Skeletal muscle cell (primary cell): ENCODE results near the gene CLCN1.

Experiments used
- DNase-seq: peaks from one replicate; pipeline ENCODE4 v3.0.0-alpha.2; 2010; ENCODE audit warnings: low read depth
- H3K4me3 ChIP-seq: 2 replicates; pipeline ENCODE4 v1.5.1; 2011; ENCODE audit warnings: low read depth, mild to moderate bottlenecking, control low read depth, low read length, moderate library complexity

Gene CLCN1

DNA sequence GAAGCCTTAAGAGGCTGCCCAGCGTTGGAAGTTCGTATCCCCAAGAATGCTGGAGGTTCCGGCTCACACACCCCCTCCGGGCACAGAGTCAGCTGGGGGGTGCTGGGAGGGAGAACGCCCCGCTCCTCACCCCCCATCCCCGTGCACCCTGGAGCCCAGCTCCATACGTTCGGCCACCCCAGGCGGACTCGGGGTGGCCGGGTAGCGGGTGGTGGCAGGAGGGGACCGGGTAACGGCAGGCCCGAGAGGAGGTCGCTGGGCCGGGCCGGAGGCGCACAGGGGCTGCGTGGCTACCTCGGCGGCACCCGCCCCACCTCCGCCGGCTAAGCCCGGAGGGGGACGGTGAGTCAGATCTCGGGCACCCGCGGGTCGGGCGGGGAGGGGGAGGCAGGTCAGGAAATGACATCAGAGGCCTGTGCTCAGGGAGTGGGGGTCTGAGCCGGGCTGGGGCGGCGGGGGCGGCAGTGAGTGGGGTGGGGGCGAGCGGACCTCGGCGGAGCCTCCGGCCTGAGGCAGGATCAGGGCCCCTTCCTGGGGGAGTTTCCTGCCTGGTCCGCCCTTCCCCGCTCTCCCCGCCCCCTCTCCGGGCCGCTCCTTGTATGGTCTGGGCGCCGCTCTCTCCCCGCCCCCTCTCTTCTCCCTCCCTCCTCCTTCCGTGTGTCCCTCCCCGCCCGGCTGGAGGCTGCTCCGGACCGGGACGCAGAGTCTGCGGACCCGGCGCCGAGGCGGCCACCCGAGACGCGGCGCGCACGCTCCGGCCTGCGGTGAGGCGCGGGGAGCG is 64.9 kb downstream of the CLCN1 start, which contains the start of gene ZYX:
ZYX (plus strand) TSS at position 700 of the 781 bp plus-strand sequence. CDS start 227 bp downstream, outside the sequence.
- H3K4me3 ChIP-seq = peak within 1 kb of the TSS; percentile 93
- peak; percentile 92 for DNase-seq

DNA sequence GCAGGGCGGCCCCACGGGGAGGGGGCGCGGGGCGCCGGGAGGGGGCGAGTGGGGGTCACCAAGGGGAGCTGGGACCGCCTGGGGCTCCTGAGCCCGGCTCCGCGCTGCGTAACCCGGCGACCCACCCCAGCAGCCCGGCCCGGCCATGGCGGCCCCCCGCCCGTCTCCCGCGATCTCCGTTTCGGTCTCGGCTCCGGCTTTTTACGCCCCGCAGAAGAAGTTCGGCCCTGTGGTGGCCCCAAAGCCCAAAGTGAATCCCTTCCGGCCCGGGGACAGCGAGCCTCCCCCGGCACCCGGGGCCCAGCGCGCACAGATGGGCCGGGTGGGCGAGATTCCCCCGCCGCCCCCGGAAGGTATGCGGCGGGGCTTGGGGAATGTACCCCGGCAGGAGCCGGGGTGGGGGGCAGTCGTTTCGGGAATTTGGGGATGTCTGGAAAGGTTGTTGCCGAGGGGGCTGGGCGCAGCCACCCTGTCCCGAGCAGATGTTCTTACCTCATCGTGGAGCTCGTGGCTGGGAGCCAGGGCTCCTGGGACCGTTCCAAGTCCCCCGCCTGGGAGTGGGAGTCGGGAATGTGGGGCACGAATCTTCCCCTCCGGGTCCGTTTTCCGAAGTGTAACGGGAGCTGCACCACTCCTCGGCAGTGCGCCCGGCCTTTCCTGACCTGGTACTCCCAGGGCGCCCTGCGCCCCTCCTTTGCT is 65.7 kb downstream of the CLCN1 start:
- peak overlapping the region; percentile 93 for H3K4me3 ChIP-seq
- peak; percentile 52 for DNase-seq

DNA sequence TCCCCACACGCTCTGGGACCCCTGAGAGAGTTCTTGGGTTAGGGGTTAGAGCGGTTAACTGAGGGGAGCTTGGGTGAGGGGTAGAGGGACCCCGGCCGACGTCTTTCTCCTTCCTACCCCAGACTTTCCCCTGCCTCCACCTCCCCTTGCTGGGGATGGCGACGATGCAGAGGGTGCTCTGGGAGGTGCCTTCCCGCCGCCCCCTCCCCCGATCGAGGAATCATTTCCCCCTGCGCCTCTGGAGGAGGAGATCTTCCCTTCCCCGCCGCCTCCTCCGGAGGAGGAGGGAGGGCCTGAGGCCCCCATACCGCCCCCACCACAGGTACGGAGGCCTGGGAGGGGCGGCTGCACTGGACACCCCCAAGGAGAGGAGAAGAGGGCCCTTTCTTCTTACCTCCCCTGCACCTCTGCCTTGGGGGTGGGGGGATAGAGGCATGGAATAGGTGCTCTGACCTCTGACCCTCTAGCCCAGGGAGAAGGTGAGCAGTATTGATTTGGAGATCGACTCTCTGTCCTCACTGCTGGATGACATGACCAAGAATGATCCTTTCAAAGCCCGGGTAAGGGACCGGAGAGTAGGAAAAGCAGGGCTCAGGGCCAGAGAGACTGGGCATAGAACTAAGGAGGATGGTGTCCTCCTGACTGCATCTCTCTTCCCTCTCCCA is 66.3 kb downstream of the CLCN1 start:
- DNase-seq = no peak
- H3K4me3 ChIP-seq = peak overlapping the region; percentile 93

DNA sequence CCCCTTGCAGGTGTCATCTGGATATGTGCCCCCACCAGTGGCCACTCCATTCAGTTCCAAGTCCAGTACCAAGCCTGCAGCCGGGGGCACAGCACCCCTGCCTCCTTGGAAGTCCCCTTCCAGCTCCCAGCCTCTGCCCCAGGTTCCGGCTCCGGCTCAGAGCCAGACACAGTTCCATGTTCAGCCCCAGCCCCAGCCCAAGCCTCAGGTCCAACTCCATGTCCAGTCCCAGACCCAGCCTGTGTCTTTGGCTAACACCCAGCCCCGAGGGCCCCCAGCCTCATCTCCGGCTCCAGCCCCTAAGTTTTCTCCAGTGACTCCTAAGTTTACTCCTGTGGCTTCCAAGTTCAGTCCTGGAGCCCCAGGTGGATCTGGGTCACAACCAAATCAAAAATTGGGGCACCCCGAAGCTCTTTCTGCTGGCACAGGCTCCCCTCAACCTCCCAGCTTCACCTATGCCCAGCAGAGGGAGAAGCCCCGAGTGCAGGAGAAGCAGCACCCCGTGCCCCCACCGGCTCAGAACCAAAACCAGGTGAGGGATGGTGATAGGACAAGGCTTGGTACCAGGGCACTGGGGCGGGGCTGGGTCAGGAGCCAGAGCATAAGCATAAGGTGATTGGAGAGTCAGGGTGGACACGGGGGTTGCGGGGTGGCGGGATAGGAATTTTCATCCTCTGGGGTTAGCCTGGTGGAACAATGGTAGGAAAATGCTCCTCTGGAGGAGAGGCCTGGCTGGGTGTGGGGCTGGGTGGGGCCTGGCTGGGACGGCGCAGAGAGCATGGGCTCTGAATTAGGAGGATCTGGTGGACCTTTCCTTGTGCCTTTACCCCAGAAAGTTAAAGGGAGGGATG is 67.1 kb downstream of the CLCN1 start:
- DNase-seq = no peak
- H3K4me3 ChIP-seq = peak overlapping the region; percentile 93

DNA sequence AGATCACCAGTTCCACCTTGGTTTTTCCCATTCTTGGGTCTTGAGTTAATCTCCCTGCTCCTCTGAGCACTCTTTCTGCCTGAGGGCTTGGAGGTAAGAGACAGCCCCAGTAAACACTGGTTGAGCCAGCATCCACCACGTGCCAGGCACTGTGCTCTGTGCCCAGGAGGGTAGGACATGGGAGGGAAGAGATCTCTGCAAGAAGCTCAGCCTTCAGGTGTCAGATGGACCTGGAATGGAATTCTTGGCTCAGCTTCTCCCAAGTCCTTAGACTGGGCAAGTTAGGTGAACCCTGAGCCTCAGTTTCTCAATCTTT is 67.7 kb downstream of the CLCN1 start:
- no peak for DNase-seq
- peak overlapping the region; percentile 93 for H3K4me3 ChIP-seq

DNA sequence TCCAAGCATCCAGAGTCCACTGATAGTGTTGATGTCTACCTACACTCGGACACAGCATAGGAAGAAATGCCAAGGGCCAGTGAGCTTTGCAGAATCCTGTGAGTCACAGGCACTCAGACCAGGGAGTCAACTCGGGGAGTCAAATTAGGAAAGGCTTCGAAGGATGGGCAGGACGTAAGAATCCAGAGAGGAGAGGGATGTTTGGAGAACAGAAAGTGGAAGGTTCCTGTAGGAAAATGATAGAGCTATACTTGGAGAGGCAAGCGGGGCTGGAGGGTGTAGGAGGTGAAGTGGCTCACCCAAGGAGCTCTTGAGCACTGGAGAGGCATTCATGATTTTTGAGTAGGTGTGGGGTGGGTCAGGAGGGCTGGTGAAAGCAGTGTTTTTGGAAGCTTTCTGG is 68.2 kb downstream of the CLCN1 start:
- peak overlapping the region; percentile 93 for H3K4me3 ChIP-seq
- no peak for DNase-seq

DNA sequence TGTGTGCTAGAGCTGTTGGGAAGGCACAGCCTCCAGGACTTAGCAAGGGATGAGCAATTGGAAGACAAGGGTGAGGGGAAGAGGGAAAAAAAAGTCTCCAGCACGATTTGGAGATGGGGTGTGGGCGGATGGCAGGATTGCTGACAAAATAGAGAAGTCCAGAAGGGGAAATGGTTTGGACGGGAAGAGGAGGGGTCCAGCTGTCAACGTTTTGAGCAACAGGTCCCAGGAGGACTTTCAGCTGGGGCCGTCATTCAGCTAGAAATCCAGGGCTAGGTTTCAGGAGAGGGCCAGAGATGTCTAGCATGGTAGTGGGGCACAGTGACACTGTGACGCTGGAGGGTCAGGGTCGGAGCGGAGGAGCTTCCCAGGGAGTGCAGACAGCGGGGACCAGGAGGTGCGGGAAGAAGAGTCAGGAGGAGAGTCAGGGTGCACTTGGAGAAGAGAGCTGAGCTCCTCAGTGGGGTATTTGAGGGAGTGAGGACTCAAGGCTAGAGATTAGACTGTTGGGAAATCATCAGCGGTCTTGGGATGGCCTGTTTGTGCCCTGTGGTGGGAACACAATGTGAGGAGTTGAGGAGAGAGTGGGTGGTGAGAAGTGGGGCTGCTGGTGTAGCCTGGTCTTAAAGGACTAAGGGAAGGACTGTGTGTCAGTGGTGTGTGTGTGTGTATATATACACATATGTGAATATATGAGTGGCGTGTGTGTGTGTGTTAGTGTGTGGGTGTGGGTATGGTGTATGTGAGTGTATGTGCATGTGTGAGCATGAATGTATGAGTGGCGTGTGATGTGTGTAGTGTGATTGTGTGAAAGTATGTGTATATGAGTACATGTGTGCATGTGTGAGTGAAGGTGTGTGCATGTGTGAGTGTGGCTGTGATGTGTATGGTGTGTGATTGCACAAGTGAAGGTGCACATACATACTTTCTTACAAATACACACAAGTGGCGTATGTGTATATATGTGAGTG is 69.0 kb downstream of the CLCN1 start:
- H3K4me3 ChIP-seq = peak overlapping the region; percentile 93
- DNase-seq = peak; percentile 47

DNA sequence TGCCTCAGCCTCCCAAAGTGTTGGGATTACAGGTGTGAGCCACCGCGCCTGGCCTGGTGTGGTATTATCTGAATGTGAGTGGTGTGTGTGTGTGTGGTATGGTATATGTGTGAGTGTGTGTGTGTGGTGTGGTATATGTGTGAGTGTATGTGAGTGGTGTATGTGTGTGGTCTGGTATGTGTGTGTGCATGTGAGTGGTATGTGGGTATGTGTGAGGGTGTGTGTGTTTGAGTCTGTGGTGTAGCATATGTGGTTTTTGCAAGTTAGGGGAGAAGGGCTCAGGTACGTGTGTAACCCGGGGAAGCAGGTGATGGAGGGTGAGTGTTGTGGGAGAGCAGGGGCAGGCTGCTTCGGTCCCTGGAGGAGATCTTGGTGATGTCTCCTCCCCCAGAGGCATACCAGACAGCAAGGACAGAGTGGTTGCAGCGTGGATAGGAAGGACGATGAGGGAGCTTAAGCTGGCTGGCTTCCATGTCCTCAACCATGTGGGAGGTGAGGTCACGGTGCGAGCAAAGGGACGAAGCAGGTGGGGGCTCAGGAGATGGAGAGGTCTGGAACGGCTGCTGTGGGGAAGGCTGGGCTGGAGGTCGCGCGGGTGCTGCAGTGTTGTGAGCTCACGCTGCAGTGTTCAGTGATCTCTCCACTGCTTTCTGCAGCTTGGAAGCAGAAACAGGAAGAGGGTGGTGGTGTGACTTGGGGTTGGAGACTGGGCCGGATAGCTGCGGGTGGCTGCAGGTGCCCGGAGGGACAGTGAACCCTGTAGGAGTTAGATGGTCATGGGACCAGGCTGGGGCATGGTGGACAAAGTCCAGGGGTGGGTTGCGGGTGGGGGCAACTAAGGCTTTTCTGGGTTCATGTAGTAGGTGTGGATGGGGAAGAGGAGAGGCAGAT is 70.2 kb downstream of the CLCN1 start:
- peak overlapping the region; percentile 22 for H3K4me3 ChIP-seq

DNA sequence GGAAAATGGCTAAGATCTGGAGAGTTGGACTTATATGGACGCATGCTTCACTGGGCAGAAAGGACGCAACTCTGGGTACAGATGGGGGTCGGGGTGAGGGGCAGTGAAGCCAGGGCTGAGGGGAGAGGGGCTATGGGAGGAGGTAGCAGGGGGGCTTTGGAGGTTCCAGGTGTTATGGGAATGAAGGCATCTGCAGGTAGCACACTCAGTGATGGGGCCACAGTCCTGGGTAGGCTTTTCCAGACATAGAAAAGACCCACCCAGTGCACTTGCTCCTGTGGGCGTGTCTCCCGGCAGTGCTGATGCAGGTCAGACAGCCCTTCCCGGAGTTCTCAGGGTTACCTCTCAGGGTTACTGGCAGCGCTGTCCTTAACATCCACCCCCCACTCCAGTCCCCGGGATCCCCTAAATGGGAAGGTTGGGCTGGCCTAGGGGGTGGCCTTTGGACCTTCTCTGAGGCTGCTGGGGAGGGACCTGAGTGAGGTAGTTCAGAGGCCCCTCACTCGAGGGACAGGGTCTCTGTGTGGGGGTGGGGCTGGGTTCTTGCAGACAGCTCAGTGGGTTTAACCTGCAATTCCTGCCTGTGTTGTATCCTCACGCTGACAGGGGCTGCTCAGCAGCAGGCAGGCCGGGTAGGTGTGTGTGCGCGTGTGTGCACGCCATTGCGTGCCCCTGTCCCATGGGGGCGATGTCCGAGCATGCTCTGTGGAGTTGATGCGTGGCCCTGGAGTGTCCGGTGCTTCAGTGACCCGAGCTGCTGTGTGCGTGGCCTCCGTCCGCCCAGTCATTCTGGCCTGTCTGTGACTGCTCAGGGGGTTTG is 71.5 kb downstream of the CLCN1 start:
- H3K4me3 ChIP-seq = no peak overlapping the region
- DNase-seq = no peak

More for the DNA sequence above, 70.2 kb downstream of the CLCN1 start:
- no peak for DNase-seq

DNA sequence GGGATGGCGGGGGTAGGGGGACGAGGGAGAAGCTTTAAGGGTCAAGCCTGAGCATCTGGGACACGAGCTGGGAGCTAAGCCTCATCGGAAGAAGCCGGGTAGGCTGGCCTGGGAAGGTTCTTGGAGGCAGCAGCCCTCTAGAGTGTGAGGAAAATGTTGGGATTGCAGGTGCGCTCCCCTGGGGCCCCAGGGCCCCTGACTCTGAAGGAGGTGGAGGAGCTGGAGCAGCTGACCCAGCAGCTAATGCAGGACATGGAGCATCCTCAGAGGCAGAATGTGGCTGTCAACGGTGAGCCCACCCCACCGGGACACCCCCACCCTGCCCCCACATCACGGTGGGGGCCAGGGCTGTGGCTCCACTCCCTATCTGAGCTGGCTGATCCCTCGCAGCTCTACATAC is 72.1 kb downstream of the CLCN1 start:
- no peak overlapping the region for H3K4me3 ChIP-seq
- DNase-seq = no peak

DNA sequence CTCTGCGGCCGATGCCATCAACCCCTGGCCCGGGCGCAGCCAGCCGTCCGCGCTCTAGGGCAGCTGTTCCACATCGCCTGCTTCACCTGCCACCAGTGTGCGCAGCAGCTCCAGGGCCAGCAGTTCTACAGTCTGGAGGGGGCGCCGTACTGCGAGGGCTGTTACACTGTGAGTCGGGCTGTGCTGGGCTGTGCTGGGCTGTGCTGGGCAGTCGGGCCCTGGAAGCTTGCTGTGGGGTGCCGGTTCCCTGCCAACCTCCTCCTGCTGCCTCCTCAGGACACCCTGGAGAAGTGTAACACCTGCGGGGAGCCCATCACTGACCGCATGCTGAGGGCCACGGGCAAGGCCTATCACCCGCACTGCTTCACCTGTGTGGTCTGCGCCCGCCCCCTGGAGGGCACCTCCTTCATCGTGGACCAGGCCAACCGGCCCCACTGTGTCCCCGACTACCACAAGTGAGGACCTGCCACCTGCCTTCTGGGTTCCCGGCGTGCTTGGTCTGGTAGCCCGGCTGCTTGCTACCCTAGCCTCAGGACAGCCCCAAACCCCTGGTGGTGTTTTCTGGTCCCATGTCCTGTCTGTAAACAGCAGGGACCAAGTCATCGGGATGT is 72.7 kb downstream of the CLCN1 start:
- no peak for DNase-seq
- no peak overlapping the region for H3K4me3 ChIP-seq

DNA sequence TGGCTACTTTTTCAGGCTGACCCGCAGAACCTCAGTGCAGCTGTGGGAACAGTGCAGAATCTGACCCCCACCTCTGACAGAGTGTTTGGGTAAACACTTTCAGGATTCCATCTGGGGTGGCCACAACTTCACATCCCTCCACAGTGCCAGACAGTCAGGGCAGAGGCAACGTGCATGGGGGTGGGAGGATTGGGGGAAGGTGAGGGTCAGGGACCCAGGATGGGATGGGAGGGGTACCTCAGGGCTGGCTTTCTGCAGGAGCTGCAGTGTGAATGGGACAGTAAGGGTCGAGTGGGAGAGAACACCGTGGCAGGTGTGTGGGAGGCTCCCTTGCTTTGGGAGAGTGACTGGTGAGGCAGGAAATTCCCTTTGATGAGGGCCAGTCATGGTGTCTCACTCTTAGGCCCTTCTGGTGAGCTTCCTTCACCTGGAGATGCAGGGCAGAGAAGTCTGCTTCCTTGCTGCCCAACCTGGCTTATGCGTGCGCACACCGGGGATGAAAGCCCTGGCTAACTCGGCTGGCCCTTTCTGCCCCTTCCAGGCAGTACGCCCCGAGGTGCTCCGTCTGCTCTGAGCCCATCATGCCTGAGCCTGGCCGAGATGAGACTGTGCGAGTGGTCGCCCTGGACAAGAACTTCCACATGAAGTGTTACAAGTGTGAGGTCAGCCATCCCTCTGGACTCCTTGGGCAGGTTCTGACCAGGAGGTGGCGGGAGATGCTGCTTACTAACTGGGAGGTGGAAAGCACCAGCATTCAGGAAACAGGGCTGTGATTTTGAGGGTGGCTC is 73.6 kb downstream of the CLCN1 start:
- no peak for DNase-seq
- H3K4me3 ChIP-seq = no peak overlapping the region

DNA sequence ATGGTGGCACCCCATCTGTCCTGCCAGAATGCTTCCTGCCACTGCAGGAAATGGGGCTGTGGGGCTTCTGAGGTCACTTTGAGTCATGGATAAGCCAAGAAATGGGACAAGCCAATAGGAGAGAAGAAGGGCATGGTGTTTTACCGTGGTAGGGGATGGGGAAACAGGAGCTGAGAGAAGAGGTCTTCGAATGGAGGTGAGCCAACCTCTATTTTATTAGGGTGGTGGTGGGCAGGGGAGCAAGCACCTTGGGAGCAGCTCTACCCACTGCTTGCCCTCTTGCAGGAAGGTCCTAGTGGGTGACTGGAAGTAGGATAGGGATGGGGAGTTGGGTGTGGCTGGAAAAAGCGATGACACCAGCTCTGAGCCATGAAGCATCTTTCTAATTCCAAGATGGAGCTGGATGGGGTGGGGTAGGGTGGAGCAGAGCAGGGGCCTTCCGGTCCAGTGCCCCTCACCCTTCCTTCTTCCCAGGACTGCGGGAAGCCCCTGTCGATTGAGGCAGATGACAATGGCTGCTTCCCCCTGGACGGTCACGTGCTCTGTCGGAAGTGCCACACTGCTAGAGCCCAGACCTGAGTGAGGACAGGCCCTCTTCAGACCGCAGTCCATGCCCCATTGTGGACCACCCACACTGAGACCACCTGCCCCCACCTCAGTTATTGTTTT is 74.3 kb downstream of the CLCN1 start:
- DNase-seq = no peak
- no peak overlapping the region for H3K4me3 ChIP-seq

DNA sequence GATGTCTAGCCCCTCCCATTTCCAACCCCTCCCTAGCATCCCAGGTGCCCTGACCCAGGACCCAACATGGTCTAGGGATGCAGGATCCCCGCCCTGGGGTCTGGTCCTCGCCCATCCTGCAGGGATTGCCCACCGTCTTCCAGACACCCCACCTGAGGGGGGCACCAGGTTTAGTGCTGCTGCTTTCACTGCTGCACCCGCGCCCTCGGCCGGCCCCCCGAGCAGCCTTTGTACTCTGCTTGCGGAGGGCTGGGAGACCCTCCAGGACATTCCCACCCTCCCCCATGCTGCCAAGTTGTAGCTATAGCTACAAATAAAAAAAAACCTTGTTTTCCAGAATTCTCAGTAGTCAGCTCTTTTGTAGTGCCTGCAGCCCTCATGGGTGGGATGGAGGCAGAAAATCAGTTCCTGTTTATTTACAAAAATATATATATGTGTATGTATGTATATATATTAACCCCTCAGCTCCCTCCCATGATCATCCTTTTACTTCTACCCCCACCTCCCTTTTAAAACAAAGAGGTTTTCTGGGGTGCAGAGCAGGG is 74.9 kb downstream of the CLCN1 start:
- no peak for DNase-seq
- H3K4me3 ChIP-seq = no peak overlapping the region
